AG20443 (cell line): ENCODE data around the gene SNRNP48.

Experiments used
- DNase-seq: peaks from one replicate; pipeline ENCODE4 v3.0.0; 2012; ENCODE audit warnings: low spot score, mixed read lengths

SNRNP48 gene

DNA sequence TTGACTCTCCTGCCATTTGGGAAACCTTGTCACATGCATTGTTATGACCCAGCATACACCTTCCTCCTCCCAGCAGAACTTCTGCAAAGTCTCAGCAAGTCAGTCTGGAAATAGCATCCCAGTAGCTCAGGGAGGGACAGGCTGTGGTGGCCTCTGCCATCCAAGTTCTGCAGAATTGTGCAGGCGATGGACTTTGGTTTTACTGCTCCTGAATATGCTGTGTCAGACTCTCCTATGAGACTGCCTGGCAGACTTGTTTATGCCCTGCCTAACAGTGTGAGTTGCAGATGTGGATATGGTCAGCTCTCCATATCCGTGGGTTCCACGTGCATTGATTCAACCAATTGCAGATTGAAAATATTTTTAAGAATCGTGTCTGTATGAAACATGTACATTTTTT lies 52.8 kb downstream of the SNRNP48 start:
- DNase-seq: no peak

DNA sequence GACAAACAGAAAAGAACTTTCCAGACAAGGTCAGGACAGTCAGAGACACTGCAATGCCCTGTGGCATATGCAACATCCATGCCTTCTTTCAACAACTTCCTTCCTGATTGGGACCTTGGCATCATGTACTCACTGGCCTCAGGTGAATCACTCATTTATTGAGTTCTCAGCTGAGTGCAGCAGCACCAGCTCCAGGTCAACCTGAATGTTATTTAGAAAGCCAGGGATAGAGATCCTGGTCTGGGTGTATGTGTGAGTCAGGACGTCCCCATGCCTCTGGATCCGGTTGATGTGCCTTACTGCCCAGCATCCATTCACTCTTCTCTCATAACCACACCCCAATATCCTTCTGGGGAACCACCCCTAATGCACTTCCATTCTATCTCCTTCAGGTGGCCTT lies 54.4 kb downstream of the SNRNP48 start:
- no peak for DNase-seq

DNA sequence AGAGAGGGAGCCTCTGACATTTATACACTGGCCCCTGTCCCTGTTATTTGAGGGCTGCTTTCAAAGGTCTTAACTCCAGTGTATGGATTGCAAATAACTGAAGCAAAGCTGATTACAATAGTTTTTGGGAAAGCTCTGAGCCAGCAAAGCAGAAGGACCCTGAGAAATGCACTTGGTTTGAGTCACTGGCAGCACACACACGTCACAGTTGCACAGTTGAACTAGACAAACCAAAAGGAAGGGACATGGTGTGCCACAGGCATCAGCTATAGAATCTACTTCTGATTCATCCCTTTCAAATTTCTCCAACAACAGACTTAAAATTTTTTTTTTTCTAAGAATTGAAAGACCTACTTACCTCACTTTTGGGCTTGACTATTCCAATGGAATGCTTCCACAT lies 56.4 kb downstream of the SNRNP48 start:
- peak; percentile 47 for DNase-seq

GRCh38 chr6:7647504-7647903 lies 57.5 kb downstream of the SNRNP48 start:
- no peak for DNase-seq

DNA sequence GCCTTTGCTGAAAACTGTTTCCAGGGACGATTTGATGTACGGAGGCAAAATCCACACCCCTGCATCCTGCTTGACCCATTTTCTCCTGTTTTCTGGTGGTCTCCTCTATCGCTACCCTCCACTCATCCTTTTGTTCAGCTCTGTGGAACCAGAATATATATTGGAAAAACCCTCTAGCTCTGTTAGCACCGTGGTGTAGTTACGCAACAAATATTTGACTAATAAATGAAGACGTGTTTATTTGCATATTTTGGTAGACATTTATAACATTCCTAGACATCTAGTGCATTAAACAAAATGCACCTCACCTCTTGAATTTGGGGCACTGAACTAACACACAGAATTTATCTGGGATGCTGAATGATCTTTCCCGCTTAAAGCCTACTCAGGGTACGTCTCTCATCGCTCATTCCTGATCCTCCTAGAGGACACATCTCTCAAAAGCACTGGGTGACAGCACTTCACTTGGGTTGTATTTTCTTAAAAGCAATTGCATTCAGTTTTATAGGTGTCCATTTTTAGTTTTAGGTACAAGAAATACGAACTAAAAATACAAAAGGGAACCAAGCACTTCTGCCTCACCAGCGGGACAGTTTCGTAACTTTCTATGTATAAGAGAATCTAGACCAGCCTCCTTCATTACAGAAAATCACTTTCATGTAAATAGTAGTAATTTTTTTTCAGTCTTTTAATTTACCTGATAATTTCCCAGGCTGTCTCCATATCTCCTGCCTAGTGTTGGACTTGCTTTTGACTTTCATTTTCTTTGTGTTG lies 59.2 kb downstream of the SNRNP48 start:
- DNase-seq: no peak

DNA sequence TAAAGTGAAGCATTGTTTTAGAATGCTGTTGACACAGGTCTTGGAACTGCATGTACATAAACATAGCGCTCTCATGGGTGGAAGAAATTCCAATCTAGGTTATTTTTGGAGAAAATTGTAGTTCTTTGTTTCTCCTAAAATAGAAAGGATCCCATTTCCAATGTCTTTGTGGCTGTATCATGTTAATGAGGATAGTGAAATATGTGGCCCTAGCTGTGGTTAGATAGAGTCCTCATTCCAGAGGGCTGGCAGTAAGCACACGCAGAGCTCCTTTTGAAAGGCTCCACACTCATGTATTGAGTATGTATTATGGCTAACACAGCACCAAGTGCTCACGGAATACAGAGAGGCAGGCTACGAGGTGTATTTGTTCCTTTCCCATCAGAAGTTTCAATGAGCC lies 60.9 kb downstream of the SNRNP48 start:
- DNase-seq: peak; percentile 61

- no peak for DNase-seq
Measured at GRCh38 chr6:7652957-7653356, 63.0 kb downstream of the SNRNP48 start.

GRCh38 chr6:7656355-7656754 lies 66.4 kb downstream of the SNRNP48 start:
- no peak for DNase-seq

DNA sequence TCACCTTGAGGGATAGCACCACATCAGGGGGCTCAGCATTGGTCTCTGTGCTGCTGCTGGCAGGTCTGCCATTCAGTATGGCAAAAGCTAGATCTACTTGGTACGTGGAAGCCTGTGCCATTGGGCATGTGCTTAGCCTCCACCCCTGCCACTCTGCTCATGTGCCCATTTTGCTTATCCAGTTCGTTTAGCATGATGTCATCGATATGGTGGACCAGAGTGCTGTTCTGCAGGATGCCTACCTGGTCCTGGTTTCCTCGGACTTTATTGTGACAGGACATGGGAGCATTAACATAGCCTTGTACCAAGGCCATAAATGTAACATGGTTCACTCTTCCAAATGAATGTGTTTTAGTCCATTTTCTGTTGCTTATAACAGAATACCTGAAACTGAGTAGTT lies 68.5 kb downstream of the SNRNP48 start:
- DNase-seq: no peak

DNA sequence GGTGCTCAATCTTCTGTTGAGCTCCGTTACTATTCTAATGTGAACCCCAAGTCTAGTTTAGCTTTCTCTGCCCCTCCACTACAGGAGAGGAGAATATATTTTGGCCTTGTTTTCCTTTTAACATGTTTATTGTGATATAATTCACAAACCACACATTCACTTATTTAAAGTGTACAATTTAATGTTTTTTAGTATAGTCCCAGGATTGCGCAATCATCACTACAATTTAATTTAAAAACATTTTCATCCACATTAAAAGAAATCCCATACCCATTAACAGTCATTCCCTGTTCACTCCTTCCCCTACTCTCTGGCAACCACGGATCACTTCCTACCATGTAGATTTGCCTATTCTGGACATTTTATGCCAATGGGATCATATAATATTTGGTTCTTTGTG lies 71.4 kb downstream of the SNRNP48 start:
- DNase-seq: no peak
